ENCODE data around the gene CCDC102B.
"Not testable (repeated sequence)": the region's sequence is repeated elsewhere in the genome, so short reads cannot be mapped to it uniquely, and the experiment has no call there.

Gene CCDC102B

GRCh38 chr18:68940039-68940438, 142.2 kb downstream of the CCDC102B start:
- DNase-seq (ENCODE audit: low read depth), result no peak
- TF ChIP-seq CTCF (conservative IDR thresholded peaks at IDR 0.05; ENCODE audit: low read depth, low read length), result no peak
- no peak overlapping the region for H3K4me3 ChIP-seq (ENCODE audit: low read depth, low read length)

GRCh38 chr18:68940754-68941153, 142.9 kb downstream of the CCDC102B start:
- no peak for DNase-seq (ENCODE audit: low read depth)
- H3K4me3 ChIP-seq (ENCODE audit: low read depth, low read length), result no peak overlapping the region
- TF ChIP-seq CTCF (conservative IDR thresholded peaks at IDR 0.05; ENCODE audit: low read depth, low read length), result no peak

- no peak for DNase-seq (ENCODE audit: low read depth)
- H3K4me3 ChIP-seq (ENCODE audit: low read depth, low read length), result no peak overlapping the region
- TF ChIP-seq CTCF (conservative IDR thresholded peaks at IDR 0.05; ENCODE audit: low read depth, low read length), result no peak
These were observed 144.3 kb downstream of the CCDC102B start for GRCh38 chr18:68942230-68942629.

- DNase-seq (ENCODE audit: low read depth); H3K4me3 ChIP-seq (ENCODE audit: low read depth, low read length): not testable (repeated sequence)
These were observed 146.0 kb downstream of the CCDC102B start for GRCh38 chr18:68943861-68944260.

- no peak for DNase-seq (ENCODE audit: low read depth)
- no peak for TF ChIP-seq CTCF (conservative IDR thresholded peaks at IDR 0.05; ENCODE audit: low read depth, low read length)
- no peak overlapping the region for H3K4me3 ChIP-seq (ENCODE audit: low read depth, low read length)
These were observed 146.4 kb downstream of the CCDC102B start for GRCh38 chr18:68944330-68944729.

- TF ChIP-seq CTCF (conservative IDR thresholded peaks at IDR 0.05; ENCODE audit: low read depth, low read length), result no peak
- H3K4me3 ChIP-seq (ENCODE audit: low read depth, low read length), result no peak overlapping the region
- no peak for DNase-seq (ENCODE audit: low read depth)
These were observed 146.9 kb downstream of the CCDC102B start for GRCh38 chr18:68944826-68945225.

- DNase-seq (ENCODE audit: low read depth), result no peak
- H3K4me3 ChIP-seq (ENCODE audit: low read depth, low read length), result no peak overlapping the region
- no peak for TF ChIP-seq CTCF (conservative IDR thresholded peaks at IDR 0.05; ENCODE audit: low read depth, low read length)
These were observed 150.7 kb downstream of the CCDC102B start for GRCh38 chr18:68948622-68949021.

- no peak for TF ChIP-seq CTCF (conservative IDR thresholded peaks at IDR 0.05; ENCODE audit: low read depth, low read length)
- no peak overlapping the region for H3K4me3 ChIP-seq (ENCODE audit: low read depth, low read length)
- no peak for DNase-seq (ENCODE audit: low read depth)
These were observed 156.9 kb downstream of the CCDC102B start for GRCh38 chr18:68954738-68955137.

All from choroid plexus epithelial cell (primary cell).